H9 (cell line): ENCODE measurements around the gene DACH1. TPM values are rescaled to one million over a fixed set of nuclear protein-coding genes. Genes with fewer than 3 reads are reported as not detected.

Experiments
- DNase-seq: peaks from one replicate; pipeline ENCODE4 v3.0.0-alpha.2; 2017
- H2AFZ ChIP-seq: one replicate; pipeline ENCODE4 v1.6.1; 2013; ENCODE audit warnings: mild to moderate bottlenecking, low read length, control low read depth, moderate library complexity
- H2AK5ac ChIP-seq: 2 replicates; pipeline ENCODE4 v1.6.1; 2013; ENCODE audit warnings: low read length, control low read depth, mixed read lengths; ENCODE audit not compliant: insufficient read length
- H2BK120ac ChIP-seq: one replicate; pipeline ENCODE4 v1.6.1; 2013; ENCODE audit warnings: low read depth, mild to moderate bottlenecking, low read length, control low read depth, inconsistent platforms; ENCODE audit not compliant: poor library complexity, severe bottlenecking
- H2BK12ac ChIP-seq: 2 replicates; pipeline ENCODE4 v1.6.1; 2013; ENCODE audit warnings: low read length, control low read depth, mixed read lengths, low read depth; ENCODE audit not compliant: insufficient read length
- H2BK15ac ChIP-seq: 2 replicates; pipeline ENCODE4 v1.6.1; 2013; ENCODE audit warnings: low read depth, low read length, control low read depth
- H2BK20ac ChIP-seq: one replicate; pipeline ENCODE4 v1.6.1; 2013; ENCODE audit warnings: low read depth, mild to moderate bottlenecking, low read length, control low read depth, inconsistent platforms; ENCODE audit not compliant: poor library complexity, severe bottlenecking
- H2BK5ac ChIP-seq: 2 replicates; pipeline ENCODE4 v1.6.1; 2013; ENCODE audit warnings: low read length, control low read depth, mixed read lengths; ENCODE audit not compliant: insufficient read length
- H3K14ac ChIP-seq: 2 replicates; pipeline ENCODE4 v1.6.1; 2013; ENCODE audit warnings: low read length, control low read depth; ENCODE audit not compliant: insufficient read depth
- H3K18ac ChIP-seq: 2 replicates; pipeline ENCODE4 v1.6.1; 2013; ENCODE audit warnings: low read depth, mild to moderate bottlenecking, mixed read lengths, low read length, control low read depth; ENCODE audit not compliant: insufficient read length
- H3K23ac ChIP-seq: 2 replicates; pipeline ENCODE4 v1.6.1; 2013; ENCODE audit warnings: low read length, control low read depth, mixed read lengths, low read depth; ENCODE audit not compliant: insufficient read length
- H3K23me2 ChIP-seq: 2 replicates; pipeline ENCODE4 v1.6.1; 2013; ENCODE audit warnings: low read depth, mild to moderate bottlenecking, mixed read lengths, low read length, control low read depth; ENCODE audit not compliant: insufficient read length, poor library complexity, severe bottlenecking
- H3K27ac ChIP-seq: 2 replicates; pipeline ENCODE4 v1.5.1; 2013; ENCODE audit warnings: low read length, control low read depth, mixed read lengths, low read depth; ENCODE audit not compliant: insufficient read length
- H3K27me3 ChIP-seq: 2 replicates; pipeline ENCODE4 v1.6.1; 2013; ENCODE audit warnings: low read length, control low read depth, inconsistent platforms; ENCODE audit not compliant: insufficient read depth
- H3K4ac ChIP-seq: 2 replicates; pipeline ENCODE4 v1.6.1; 2013; ENCODE audit warnings: low read depth, mild to moderate bottlenecking, control low read depth, inconsistent platforms, low read length, moderate library complexity
- H3K4me1 ChIP-seq: 2 replicates; pipeline ENCODE4 v1.6.1; 2013; ENCODE audit warnings: low read length, control low read depth, inconsistent platforms; ENCODE audit not compliant: insufficient read depth
- H3K4me2 ChIP-seq: 2 replicates; pipeline ENCODE4 v1.6.1; 2013; ENCODE audit warnings: low read length, control low read depth, mixed read lengths; ENCODE audit not compliant: insufficient read length, insufficient read depth
- H3K56ac ChIP-seq: 2 replicates; pipeline ENCODE4 v1.6.1; 2013; ENCODE audit warnings: low read depth, mild to moderate bottlenecking, mixed read lengths, low read length, control low read depth; ENCODE audit not compliant: insufficient read length
- H3K79me1 ChIP-seq: 2 replicates; pipeline ENCODE4 v1.6.1; 2013; ENCODE audit warnings: low read depth, mild to moderate bottlenecking, moderate library complexity, low read length, control low read depth, inconsistent platforms; ENCODE audit not compliant: insufficient read depth, poor library complexity, severe bottlenecking
- H3K79me2 ChIP-seq: 2 replicates; pipeline ENCODE4 v1.6.1; 2013; ENCODE audit warnings: low read length, control low read depth, inconsistent platforms; ENCODE audit not compliant: insufficient read depth
- H3K9ac ChIP-seq: 2 replicates; pipeline ENCODE4 v1.6.1; 2013; ENCODE audit warnings: low read length, control low read depth, mixed read lengths; ENCODE audit not compliant: insufficient read length; ENCODE audit errors: extremely low read depth
- H3K9me3 ChIP-seq: one replicate; pipeline ENCODE4 v1.6.1; 2013; ENCODE audit warnings: low read depth, low read length, inconsistent platforms; ENCODE audit not compliant: control insufficient read depth
- H3T11ph ChIP-seq: one replicate; pipeline ENCODE4 v1.6.1; 2013; ENCODE audit warnings: mild to moderate bottlenecking, low read length, control low read depth, inconsistent platforms
- H4K20me1 ChIP-seq: one replicate; pipeline ENCODE4 v1.6.1; 2013; ENCODE audit not compliant: control insufficient read depth, insufficient read length, insufficient read depth
- H4K5ac ChIP-seq: 2 replicates; pipeline ENCODE4 v1.6.1; 2013; ENCODE audit warnings: low read depth, mild to moderate bottlenecking, mixed read lengths, low read length, control low read depth; ENCODE audit not compliant: insufficient read length
- H4K8ac ChIP-seq: replicated peaks from 2 replicates; pipeline ENCODE4 v1.6.1; 2013; ENCODE audit warnings: low read length, control low read depth, mixed read lengths, low read depth; ENCODE audit not compliant: insufficient read length
- H4K91ac ChIP-seq: 2 replicates; pipeline ENCODE4 v1.6.1; 2013; ENCODE audit warnings: low read depth, mild to moderate bottlenecking, moderate library complexity, mixed read lengths, low read length, control low read depth; ENCODE audit not compliant: insufficient read length
- H3K27ac Mint-ChIP-seq, 3 experiments: 2 replicates in 2 of 3; 3 replicates in 1 of 3; pipeline ENCODE4 v1.8.0; 2020 to 2021; ENCODE audit warnings: mixed read lengths in 3 of 3, mild to moderate bottlenecking in 1 of 3, moderate library complexity in 1 of 3
- H3K27me3 Mint-ChIP-seq: 2 replicates; pipeline ENCODE4 v1.8.0; 2021; ENCODE audit warnings: low read depth, mild to moderate bottlenecking, moderate library complexity, mixed read lengths
- H3K36me3 Mint-ChIP-seq, 3 experiments: 2 replicates in 2 of 3; 3 replicates in 1 of 3; pipeline ENCODE4 v1.8.0; 2020 to 2021; ENCODE audit warnings: low read depth in 3 of 3, mixed read lengths in 3 of 3; ENCODE audit not compliant: insufficient read depth in 1 of 3
- H3K4me1 Mint-ChIP-seq, 2 experiments: 2 replicates each; pipeline ENCODE4 v1.8.0; 2020; ENCODE audit warnings: mixed read lengths in 2 of 2
- H3K4me3 Mint-ChIP-seq, 2 experiments: 2 replicates in 1 of 2; 3 replicates in 1 of 2; pipeline ENCODE4 v1.8.0; 2020 to 2021; ENCODE audit warnings: mild to moderate bottlenecking in 2 of 2, mixed read lengths in 2 of 2, moderate library complexity in 1 of 2
- H3K9me3 Mint-ChIP-seq, 2 experiments: 2 replicates in 1 of 2; 3 replicates in 1 of 2; pipeline ENCODE4 v1.8.0; 2020; ENCODE audit warnings: mild to moderate bottlenecking in 2 of 2, mixed read lengths in 2 of 2, moderate library complexity in 1 of 2
- CTCF ChIP-seq: fragments of 200-600 bp; sonication (generic); conservative IDR thresholded peaks from 3 replicates; pipeline ENCODE4 v1.8.0; 2021; ENCODE audit warnings: antibody characterized with exemption, mild to moderate bottlenecking
- WGBS: extraction: QIAGEN DNeasy Blood & Tissue Kit; methylation state at CpG from one replicate; pipeline ENCODE4 v1.1.7; 2013; ENCODE audit warnings: missing lambda C conversion rate, low lambda C conversion rate, mixed read lengths; ENCODE audit not compliant: insufficient read length; ENCODE audit errors: extremely low coverage; 5-methylcytosine and 5-hydroxymethylcytosine counted together
- total RNA-seq: library from RNA; stranded (reverse); gene quantifications from 2 replicates; pipeline ENCODE4 v1.2.1, GENCODE V29; 2021

The DACH1 gene
- total RNA-seq, 1 experiment from 2014 or later = not detected

GRCh38 chr13:71873418-71874247, 6.6 kb upstream of the DACH1 start:
- Histone ChIP-seq H2BK15ac (no peak overlapping the region), H4K5ac (no peak overlapping the region), H3K9ac (no peak overlapping the region), H2BK120ac (no peak overlapping the region), H3K56ac (no peak overlapping the region), H3T11ph (no peak overlapping the region), H3K27ac (no peak overlapping the region), H2BK20ac (no peak overlapping the region), H3K4me1 (peaks cover 9% of the 10 kb centered on the region; the same call in 1 of the 2 replicates), H3K23me2 (peaks cover 4% of the 10 kb centered on the region), H2AFZ (no peak overlapping the region), H4K20me1 (no peaks in the 10 kb centered on the region), H3K79me1 (no peaks in the 10 kb centered on the region), H3K9me3 (no peaks in the 10 kb centered on the region), H4K91ac (no peak overlapping the region), H3K18ac (no peak overlapping the region), H4K8ac (no peak overlapping the region), H3K79me2 (no peaks in the 10 kb centered on the region), H2BK12ac (no peak overlapping the region), H3K4me2 (no peak overlapping the region), H2AK5ac (no peak overlapping the region), H3K4ac (no peak overlapping the region), H3K23ac (no peak overlapping the region), H3K14ac (no peak overlapping the region), H2BK5ac (no peak overlapping the region), H3K27me3 (peaks cover 3% of the 10 kb centered on the region; the same call in 1 of the 2 replicates)
- no peak for DNase-seq
- H3K27me3 Mint-ChIP-seq = peaks cover 45% of the 10 kb centered on the region
- peaks cover 32 to 33% of the 10 kb centered on the region in 2 experiments for H3K4me1 Mint-ChIP-seq
- no peaks in the 10 kb centered on the region for H3K9me3 Mint-ChIP-seq
- H3K36me3 Mint-ChIP-seq = no peaks in the 10 kb centered on the region
- WGBS = no CpG with 5 or more reads among the region's 5 CpGs
- H3K4me3 Mint-ChIP-seq = no peak overlapping the region
- no peak for TF ChIP-seq CTCF
- no peak overlapping the region for H3K27ac Mint-ChIP-seq
